ENCODE data around the gene PRKCA.

Gene PRKCA

GRCh38 chr17:66755944-66756290, 453.5 kb downstream of the PRKCA start:
- no peak for DNase-seq

- no peak for DNase-seq
Observed at GRCh38 chr17:66760324-66760723, 457.9 kb downstream of the PRKCA start.

GRCh38 chr17:66762276-66762675, 459.9 kb downstream of the PRKCA start:
- no peak for DNase-seq

GRCh38 chr17:66763056-66763455, 460.6 kb downstream of the PRKCA start:
- DNase-seq = no peak

GRCh38 chr17:66764506-66764905, 462.1 kb downstream of the PRKCA start:
- DNase-seq = no peak

- no peak for DNase-seq
Observed at GRCh38 chr17:66767154-66767933, 464.9 kb downstream of the PRKCA start.

GRCh38 chr17:66769911-66770310, 467.5 kb downstream of the PRKCA start:
- no peak for DNase-seq

- no peak for DNase-seq
Observed at GRCh38 chr17:66772148-66772812, 469.9 kb downstream of the PRKCA start.

- DNase-seq = no peak
Observed at GRCh38 chr17:66775271-66775670, 472.9 kb downstream of the PRKCA start.

GRCh38 chr17:66775881-66776400, 473.5 kb downstream of the PRKCA start:
- DNase-seq = no peak

GRCh38 chr17:66776999-66777688, 474.7 kb downstream of the PRKCA start:
- DNase-seq = no peak

GRCh38 chr17:66777689-66778225, 475.3 kb downstream of the PRKCA start:
- DNase-seq = no peak

- DNase-seq = no peak
Observed at GRCh38 chr17:66778531-66779236, 476.3 kb downstream of the PRKCA start.

- DNase-seq = no peak
Observed at GRCh38 chr17:66779237-66779606, 476.8 kb downstream of the PRKCA start.

GRCh38 chr17:66781135-66781534, 478.7 kb downstream of the PRKCA start:
- DNase-seq = no peak

GRCh38 chr17:66782851-66783250, 480.4 kb downstream of the PRKCA start:
- DNase-seq = no peak

GRCh38 chr17:66783656-66784381, 481.4 kb downstream of the PRKCA start:
- no peak for DNase-seq

- DNase-seq = no peak
Observed at GRCh38 chr17:66784621-66785364, 482.4 kb downstream of the PRKCA start.

GRCh38 chr17:66786107-66786506, 483.7 kb downstream of the PRKCA start:
- no peak for DNase-seq

GRCh38 chr17:66787914-66788313, 485.5 kb downstream of the PRKCA start:
- DNase-seq = no peak

- no peak for DNase-seq
Observed at GRCh38 chr17:66789093-66789492, 486.7 kb downstream of the PRKCA start.

Data from stimulated activated CD4-positive, alpha-beta T cell treated with anti-CD3 and anti-CD28 coated beads, Interleukin-2, amount 100 ng/mL, for 24 hours (primary cell).